ENCODE results near the gene ADCY2. TPM values are rescaled to one million over a fixed set of nuclear protein-coding genes. Genes with fewer than 3 reads are reported as not detected.

Gene ADCY2
- total RNA-seq, 1 experiment from 2014 or later = not detected

GRCh38 chr5:7764452-7764851 is 368.5 kb downstream of the ADCY2 start:
- DNase-seq (ENCODE audit: extremely low read depth, low read depth) = no peak

DNA sequence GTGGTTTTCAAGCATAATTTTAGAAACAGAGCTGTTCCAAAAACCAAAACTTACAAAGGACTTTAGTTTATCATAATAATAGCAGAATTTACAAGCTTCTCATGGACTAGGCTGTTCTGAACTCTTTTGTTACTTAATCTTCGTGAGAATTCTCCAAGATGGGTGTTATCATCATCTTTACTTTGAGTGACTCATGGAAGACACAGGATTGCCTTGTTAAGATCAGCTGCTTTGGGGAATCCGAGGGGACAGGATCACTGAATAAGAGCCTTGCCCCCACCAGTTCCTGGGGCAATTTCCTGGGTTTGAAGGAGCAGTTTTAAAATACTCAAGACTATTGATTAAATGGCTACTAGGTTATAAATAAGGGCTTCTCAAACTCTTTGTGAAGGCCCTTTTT is 374.5 kb downstream of the ADCY2 start:
- no peak for DNase-seq (ENCODE audit: extremely low read depth, low read depth)

DNA sequence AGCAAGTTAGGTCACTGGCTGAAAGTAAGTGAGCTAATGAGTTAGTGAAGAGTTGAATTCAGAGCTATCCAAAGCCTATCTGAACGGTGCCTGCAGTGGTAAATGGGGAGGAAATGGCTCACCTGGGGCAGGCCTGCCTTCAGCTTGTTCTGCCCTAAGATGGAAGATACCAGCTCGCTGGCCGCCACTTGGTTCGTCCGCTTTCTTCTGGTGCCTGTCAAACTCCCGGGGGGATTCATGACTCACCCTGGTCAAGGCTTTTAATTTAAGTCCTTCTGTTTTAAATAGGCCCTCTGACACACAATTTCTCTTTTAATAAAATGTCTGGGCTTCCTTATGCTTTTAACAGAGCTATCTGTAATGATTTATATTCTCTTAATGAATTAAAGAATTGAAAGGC is 376.2 kb downstream of the ADCY2 start:
- DNase-seq (ENCODE audit: extremely low read depth, low read depth) = no peak

GRCh38 chr5:7773178-7773577 is 377.2 kb downstream of the ADCY2 start:
- no peak for DNase-seq (ENCODE audit: extremely low read depth, low read depth)

DNA sequence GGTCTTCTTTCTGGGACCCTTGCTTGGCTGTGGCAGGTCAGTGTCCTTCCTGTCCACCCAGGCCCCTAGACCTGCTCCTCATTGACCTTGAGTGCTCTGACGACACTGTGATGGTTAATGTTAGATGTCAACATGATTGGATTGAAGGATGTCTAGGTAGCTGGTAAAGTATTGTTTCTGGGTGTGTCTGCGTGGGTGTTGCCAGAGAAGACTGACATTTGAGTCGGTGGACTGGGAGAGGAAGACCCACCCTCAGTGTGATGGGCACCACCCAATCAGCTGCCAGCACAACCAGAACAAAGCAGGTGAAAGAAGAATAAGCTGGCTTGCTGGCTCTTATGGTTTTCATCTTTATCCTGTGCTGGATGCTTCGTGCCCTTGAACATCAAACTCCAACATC is 380.5 kb downstream of the ADCY2 start:
- DNase-seq (ENCODE audit: extremely low read depth, low read depth) = no peak

DNA sequence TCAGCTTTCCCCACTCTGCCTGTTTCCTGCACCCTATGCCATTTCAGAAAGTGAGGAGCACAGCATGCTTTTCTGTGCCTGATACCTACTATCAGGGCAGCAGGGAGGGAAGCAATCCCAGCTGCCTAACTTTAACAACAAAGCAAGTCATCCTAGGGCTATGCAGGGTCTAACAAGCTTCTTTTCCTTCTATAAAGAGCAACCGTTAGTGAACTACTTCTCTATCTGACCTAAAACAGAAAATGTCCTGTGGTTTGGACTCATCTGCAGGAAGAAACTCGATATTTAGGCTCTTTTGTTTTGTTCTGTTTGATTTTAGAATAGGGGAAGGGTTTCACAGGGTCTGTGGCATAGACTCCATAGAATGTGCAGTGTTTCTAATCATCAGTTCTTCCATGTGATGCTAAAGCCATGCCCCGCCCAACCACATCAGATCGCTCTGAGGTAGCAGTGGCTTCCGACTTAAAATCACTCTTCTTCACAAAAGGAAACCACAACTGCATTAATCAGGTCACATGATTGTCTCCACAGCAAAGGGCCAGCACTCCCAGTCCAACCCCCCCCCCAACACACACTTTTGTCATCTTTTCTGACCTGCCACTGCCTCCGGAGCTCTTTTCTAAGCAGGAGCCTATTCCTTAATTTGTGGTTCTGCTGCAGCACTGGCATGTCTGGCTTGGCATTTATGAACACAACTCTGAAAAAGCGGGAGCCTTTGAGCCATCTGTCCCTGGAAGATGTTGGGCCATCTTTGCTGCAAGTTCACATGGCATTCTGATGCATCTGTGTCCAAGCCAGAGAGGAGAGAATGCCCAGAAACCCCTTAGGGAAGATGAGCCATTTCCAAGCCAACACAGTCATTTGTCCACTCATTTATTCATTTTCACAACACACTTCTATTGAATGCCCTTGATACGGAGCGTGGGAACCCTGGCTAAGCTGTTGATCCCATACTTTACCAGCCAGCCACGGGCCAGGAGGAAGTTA is 383.4 kb downstream of the ADCY2 start:
- no peak for DNase-seq (ENCODE audit: extremely low read depth, low read depth)

DNA sequence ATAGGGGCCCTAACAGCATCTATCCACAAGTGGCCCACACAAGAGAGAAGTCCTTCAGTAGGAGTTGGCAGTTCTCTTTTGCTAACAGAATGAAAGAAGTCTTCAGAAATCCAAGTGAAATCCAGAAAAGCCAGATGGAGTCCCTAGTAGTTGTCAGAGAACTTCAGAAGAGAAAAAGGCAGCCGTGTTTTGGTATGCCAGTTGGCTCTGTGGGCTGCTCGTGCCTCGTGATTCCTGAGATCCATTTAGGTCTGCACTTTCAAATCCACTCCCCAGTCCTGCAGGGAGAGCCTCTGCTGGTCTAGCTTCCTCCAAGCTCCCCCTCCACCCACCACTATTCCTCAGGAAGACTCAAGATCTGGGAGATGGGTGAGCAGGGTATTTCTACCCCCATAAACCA is 386.0 kb downstream of the ADCY2 start:
- no peak for DNase-seq (ENCODE audit: extremely low read depth, low read depth)

DNA sequence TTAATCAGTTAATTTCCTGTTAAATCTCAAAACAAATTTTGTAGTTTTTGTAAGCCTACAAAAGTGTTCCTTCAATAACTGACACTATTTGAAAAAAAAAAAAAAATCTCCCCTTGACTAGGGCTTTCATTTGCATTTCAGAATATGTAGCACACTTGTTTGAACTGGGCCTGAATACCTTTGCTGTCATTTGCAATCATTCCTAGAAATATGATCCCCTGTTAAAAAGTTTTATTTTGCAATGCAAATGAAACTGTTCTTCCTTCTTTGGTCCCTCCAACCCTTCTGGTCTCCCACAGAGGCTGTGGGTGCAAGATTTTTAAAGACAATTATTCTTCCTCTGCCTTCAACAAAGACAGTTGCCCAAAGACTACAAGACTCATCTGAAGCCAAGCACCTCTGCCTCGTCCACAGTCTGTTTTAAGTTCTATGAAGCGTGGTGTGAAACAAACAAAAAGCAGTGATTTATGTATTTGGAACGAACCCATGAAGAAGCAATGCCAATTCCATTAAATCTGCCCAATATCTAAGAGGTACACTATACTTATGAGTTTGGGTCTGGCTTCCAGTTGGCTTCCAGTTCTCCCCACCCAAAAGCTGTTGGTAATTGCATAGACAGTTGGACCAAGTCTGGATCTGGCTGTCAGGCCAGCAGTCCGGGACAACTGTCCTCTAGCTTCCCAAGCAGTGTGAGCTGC is 388.9 kb downstream of the ADCY2 start:
- DNase-seq (ENCODE audit: extremely low read depth, low read depth) = no peak

DNA sequence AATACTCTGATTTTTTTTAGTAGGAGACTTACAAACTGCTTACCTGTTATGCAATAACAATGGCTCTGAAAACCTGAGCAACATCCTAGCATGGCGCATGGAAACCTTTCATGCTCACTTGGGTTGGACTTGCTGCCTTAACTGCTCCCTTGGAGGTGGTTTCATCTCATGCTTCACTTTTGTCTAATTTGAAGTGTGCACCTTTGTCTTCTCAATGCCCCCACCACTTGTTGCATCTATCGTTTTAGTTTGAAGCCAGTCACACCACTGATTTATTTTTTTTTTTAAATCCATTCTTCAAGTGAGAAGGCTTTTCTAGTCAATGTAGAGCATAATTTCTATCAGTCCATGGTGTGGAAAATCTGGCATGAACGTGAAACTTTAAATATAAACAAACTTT is 391.8 kb downstream of the ADCY2 start:
- DNase-seq (ENCODE audit: extremely low read depth, low read depth) = no peak

DNA sequence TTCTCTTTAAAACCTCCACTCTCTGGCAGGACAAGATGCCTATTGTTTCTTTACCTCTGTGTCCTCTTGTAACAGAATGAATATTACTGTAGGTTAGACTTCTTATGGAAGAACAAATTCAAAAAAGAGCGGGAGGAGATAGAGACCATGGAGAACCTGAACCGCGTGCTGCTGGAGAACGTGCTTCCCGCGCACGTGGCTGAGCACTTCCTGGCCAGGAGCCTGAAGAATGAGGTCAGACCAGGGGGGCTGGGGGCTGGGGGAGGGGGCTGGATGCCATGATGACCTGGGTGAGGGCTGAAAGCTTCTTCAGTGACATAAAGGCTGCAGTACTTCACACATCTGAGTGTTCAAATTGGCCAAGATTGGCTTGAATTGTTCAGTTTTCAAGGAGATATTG is 393.6 kb downstream of the ADCY2 start:
- DNase-seq (ENCODE audit: extremely low read depth, low read depth) = no peak

DNA sequence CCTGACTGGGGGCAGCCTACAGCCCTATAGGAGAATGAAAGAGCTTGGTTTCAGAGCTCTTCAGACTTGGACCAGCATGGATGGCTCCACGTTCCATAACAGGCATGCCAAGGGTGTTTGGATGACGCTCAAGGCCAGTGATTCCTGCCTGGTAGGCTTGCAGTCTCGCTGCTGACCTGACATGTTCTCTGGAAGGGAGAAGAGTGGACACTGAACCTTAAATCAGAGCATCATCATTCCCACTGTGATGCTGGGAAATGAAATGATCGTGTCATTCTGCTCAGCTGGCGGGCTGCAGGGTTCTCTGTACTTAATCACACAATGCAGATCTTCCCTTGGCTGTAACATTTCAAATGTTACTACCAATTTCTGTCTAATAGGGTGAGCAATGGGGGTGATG is 398.0 kb downstream of the ADCY2 start:
- DNase-seq (ENCODE audit: extremely low read depth, low read depth) = no peak

DNA sequence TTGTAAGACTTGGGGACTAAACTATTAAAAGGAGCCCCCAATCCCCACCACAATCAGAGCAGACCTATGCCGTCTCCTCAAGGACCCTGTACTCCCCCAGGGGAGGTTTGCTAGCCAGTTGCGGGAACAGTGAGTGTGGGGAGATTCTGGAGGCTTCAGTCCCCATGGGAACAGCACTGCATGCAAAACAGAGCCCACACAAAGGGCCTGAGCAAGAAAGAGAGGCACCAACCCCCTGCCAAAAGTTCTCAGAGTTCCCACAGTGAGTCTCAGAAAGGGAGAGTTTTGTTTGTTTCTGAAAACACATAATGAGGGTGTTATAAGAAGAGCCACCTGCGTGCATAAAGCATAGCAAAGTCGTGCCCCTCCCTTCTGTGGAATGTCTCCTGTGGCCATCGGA is 398.4 kb downstream of the ADCY2 start:
- DNase-seq (ENCODE audit: extremely low read depth, low read depth) = no peak

GRCh38 chr5:7794823-7795222 is 398.9 kb downstream of the ADCY2 start:
- no peak for DNase-seq (ENCODE audit: extremely low read depth, low read depth)

DNA sequence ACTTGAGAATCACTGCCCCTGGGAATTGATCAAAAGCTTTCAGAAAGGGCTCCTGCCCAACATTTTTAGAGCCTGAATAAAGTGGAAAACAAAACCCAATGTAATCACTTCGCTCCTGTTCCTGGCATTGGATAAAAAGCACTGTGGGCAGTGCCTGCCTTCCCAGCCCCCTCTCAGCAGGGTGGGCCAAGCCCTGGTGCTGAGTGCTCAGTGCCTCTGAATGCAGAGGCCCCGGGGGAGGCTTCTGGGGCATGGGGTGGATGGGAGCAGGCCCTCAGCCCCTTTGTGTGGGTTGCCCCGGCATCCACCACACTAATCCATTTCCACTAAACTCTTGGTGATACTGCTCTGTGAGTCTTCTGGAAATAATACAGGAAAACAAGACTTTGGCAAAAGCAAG is 399.4 kb downstream of the ADCY2 start:
- no peak for DNase-seq (ENCODE audit: extremely low read depth, low read depth)

- no peak for DNase-seq (ENCODE audit: extremely low read depth, low read depth)
Measured at GRCh38 chr5:7801891-7802614, 406.1 kb downstream of the ADCY2 start.

GRCh38 chr5:7802855-7803254 is 406.9 kb downstream of the ADCY2 start:
- DNase-seq (ENCODE audit: extremely low read depth, low read depth) = peak; percentile 11

DNA sequence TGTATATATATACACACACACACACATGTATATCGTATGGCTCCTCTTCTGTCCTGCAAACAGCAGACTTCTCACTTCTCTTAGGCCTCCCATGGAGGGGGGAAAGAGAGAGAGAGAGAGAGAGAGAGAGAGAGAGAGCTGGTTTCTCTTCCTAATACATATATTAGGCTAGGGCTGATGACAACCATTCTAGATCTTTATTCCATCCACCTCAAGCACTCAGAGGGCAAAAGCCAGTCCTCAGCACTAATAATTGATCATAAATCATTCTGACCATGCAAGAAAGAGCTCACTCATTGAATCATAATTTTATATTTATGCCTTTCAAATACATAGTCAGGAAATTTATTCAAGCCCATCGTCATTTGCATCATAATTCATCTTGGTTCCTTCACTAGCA is 408.0 kb downstream of the ADCY2 start:
- no peak for DNase-seq (ENCODE audit: extremely low read depth, low read depth)

GRCh38 chr5:7805379-7805778 is 409.4 kb downstream of the ADCY2 start:
- no peak for DNase-seq (ENCODE audit: extremely low read depth, low read depth)

DNA sequence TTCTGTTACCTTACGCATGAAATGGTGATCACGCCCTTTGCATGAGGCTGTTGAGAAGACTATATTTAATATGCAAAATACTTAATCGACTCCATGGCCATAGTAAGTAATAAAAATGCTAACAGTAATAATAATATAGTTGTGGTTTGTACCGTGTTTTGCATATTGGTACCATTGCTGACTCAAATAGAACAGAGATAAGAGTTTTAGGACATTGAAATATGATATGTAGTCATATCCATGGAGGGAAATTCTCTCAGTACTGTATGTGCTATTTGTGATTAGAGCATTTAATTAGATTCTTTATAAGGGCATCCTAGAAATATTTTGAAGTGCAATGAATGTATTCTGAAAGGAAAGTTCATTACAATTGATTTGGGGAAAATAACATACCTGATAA is 413.1 kb downstream of the ADCY2 start:
- no peak for DNase-seq (ENCODE audit: extremely low read depth, low read depth)

DNA sequence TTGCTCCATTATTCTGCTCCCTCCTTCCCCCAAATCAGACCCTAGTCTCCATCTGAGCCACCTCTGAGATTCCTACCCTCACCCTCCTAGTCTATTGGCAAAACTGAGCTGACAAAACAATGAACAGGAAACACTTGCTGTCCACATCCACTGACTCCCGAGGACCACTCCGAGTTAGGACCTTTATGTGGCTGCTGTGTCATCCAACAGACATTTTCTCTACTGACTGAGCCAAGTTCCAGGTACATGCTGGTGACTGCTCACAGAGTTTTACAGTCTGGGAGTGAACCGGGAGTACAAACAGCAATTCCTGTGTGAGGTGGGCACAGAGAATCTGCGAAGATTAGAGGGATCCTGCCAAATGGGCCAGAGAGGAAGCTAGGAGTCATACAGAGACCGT is 415.8 kb downstream of the ADCY2 start:
- DNase-seq (ENCODE audit: extremely low read depth, low read depth) = no peak

DNA sequence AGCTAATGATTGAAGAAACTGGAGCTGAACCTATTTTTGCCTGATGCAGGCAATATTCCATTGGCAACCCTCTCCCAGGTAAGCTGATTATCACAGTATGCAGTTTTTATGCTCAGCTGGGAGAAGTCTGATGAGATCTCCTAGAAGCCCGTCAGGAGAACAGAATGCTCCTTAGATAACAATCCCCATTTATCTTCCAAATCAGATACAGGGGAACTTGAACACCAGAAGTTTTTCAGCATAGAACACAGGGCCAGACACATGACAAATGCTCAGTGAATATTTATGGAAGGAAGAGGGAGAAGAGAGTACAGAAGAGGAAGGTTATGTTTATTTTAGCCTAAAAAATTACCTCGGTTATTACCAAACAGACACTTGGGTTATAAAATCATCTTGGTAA is 417.1 kb downstream of the ADCY2 start:
- DNase-seq (ENCODE audit: extremely low read depth, low read depth) = no peak
